Smooth muscle cell (in vitro differentiated cells): ENCODE data around the gene SPATA1. TPM values are rescaled to one million over a fixed set of nuclear protein-coding genes. Genes with fewer than 3 reads are reported as not detected.

Source experiments
- DNase-seq: peaks from one replicate; lab custom pipeline; 2025; ENCODE audit not compliant: unreplicated experiment; lab: John Stamatoyannopoulos, UW
- H2AFZ ChIP-seq: fragments of 200-600 bp; sonication (generic); 2 replicates; pipeline ENCODE4 v1.6.0; 2016; ENCODE audit warnings: antibody characterized with exemption, low read depth, mild to moderate bottlenecking
- H3F3A ChIP-seq: fragments of 200-600 bp; sonication (generic); 2 replicates; pipeline ENCODE4 v1.6.0; 2017; ENCODE audit warnings: antibody characterized with exemption, low read depth
- H3K27ac ChIP-seq: fragments of 200-600 bp; sonication (generic); 2 replicates; pipeline ENCODE4 v1.5.1; 2016; ENCODE audit warnings: low read depth, mild to moderate bottlenecking
- H3K27me3 ChIP-seq: fragments of 200-600 bp; sonication (generic); 2 replicates; pipeline ENCODE4 v1.6.1; 2016; ENCODE audit warnings: low read depth, mild to moderate bottlenecking
- H3K36me3 ChIP-seq: fragments of 200-600 bp; sonication (generic); 2 replicates; pipeline ENCODE4 v1.5.1; 2016; ENCODE audit warnings: low read depth
- H3K4me1 ChIP-seq: fragments of 200-600 bp; sonication (generic); 2 replicates; pipeline ENCODE4 v1.5.1; 2016; ENCODE audit warnings: low read depth
- H3K4me2 ChIP-seq: fragments of 200-600 bp; sonication (generic); 2 replicates; pipeline ENCODE4 v1.6.0; 2016; ENCODE audit warnings: mild to moderate bottlenecking
- H3K4me3 ChIP-seq: fragments of 200-600 bp; sonication (generic); 2 replicates; pipeline ENCODE4 v1.5.1; 2016; ENCODE audit warnings: mild to moderate bottlenecking
- H3K79me2 ChIP-seq: fragments of 200-600 bp; sonication (generic); 2 replicates; pipeline ENCODE4 v1.6.0; 2016; ENCODE audit warnings: low read depth, mild to moderate bottlenecking
- H3K9ac ChIP-seq: fragments of 200-600 bp; sonication (generic); 2 replicates; pipeline ENCODE4 v1.6.0; 2016; ENCODE audit warnings: low read depth
- H3K9me3 ChIP-seq: fragments of 200-600 bp; sonication (generic); replicated peaks from 2 replicates; pipeline ENCODE4 v1.5.1; 2016; ENCODE audit warnings: low read depth
- H4K20me1 ChIP-seq: fragments of 200-600 bp; sonication (generic); 2 replicates; pipeline ENCODE4 v1.6.0; 2016; ENCODE audit warnings: low read depth
- CTCF ChIP-seq: fragments of 200-600 bp; sonication (generic); IDR thresholded peaks from 2 replicates; pipeline ENCODE4 v1.5.1; 2017; ENCODE audit warnings: borderline replicate concordance, mild to moderate bottlenecking, antibody characterized with exemption; ENCODE audit not compliant: insufficient read depth, poor library complexity, severe bottlenecking
- WGBS: methylation state at CpG from one replicate; pipeline ENCODE4 v1.1.7; 2016; ENCODE audit warnings: low lambda C conversion rate; 5-methylcytosine and 5-hydroxymethylcytosine counted together
- polyA plus RNA-seq: library from polyadenylated mRNA; unstranded; fragments of >200 nt; fragmentation: Nextera tagmentation; extraction: Ambion mirVana; gene quantifications from 2 replicates; pipeline ENCODE4 v1.2.1, GENCODE V29; 2016
- total RNA-seq: library from RNA; depleted of rRNA; stranded (reverse); fragments of >200 nt; gene quantifications from 2 replicates; pipeline ENCODE4 v1.2.3, GENCODE V29; 2014

The SPATA1 gene
- total and polyA plus RNA-seq, 2 experiments from 2014 or later, result 0.94 to 2.3 TPM

GRCh38 chr1:84603941-84604830 is 98.0 kb downstream of the SPATA1 start:
- H3F3A ChIP-seq, result peaks cover 20% of the 10 kb centered on the region
- WGBS, result 47% methylated on average over 15 of the region's 15 CpGs
- H3K9ac ChIP-seq, result peak overlapping the region; percentile 88
- no peaks in the 10 kb centered on the region for H3K36me3 ChIP-seq
- no peak for DNase-seq
- no peaks in the 10 kb centered on the region for H3K9me3 ChIP-seq
- H2AFZ ChIP-seq, result peak overlapping the region; percentile 56
- H3K27me3 ChIP-seq, result no peaks in the 10 kb centered on the region
- H3K4me2 ChIP-seq, result peak overlapping the region; percentile 85
- H3K27ac ChIP-seq, result peak overlapping the region; percentile 97
- H4K20me1 ChIP-seq, result no peaks in the 10 kb centered on the region
- H3K79me2 ChIP-seq, result no peaks in the 10 kb centered on the region
- peak; percentile 41 for TF ChIP-seq CTCF
- H3K4me3 ChIP-seq, result peak overlapping the region; percentile 41
- H3K4me1 ChIP-seq, result peaks cover 7% of the 10 kb centered on the region

GRCh38 chr1:84605157-84605556 is 99.0 kb downstream of the SPATA1 start:
- TF ChIP-seq CTCF, result no peak
- H3K27ac ChIP-seq, result peak overlapping the region; percentile 97
- H3K36me3 ChIP-seq, result no peaks in the 10 kb centered on the region
- 100% methylated on average over 1 of the region's 1 CpG for WGBS
- no peaks in the 10 kb centered on the region for H3K9me3 ChIP-seq
- no peaks in the 10 kb centered on the region for H3K79me2 ChIP-seq
- no peak for DNase-seq
- no peak overlapping the region for H3K4me3 ChIP-seq
- no peak overlapping the region for H3K9ac ChIP-seq
- no peaks in the 10 kb centered on the region for H4K20me1 ChIP-seq
- H2AFZ ChIP-seq, result no peak overlapping the region
- H3K4me2 ChIP-seq, result no peak overlapping the region
- H3K4me1 ChIP-seq, result peaks cover 7% of the 10 kb centered on the region
- no peaks in the 10 kb centered on the region for H3K27me3 ChIP-seq
- H3F3A ChIP-seq, result peaks cover 14% of the 10 kb centered on the region

GRCh38 chr1:84606977-84607376 is 100.8 kb downstream of the SPATA1 start:
- H3K36me3 ChIP-seq, result no peaks in the 10 kb centered on the region
- DNase-seq, result no peak
- no peaks in the 10 kb centered on the region for H3K79me2 ChIP-seq
- H4K20me1 ChIP-seq, result no peaks in the 10 kb centered on the region
- H3K4me3 ChIP-seq, result no peak overlapping the region
- peaks cover 13% of the 10 kb centered on the region for H3F3A ChIP-seq
- no peak overlapping the region for H3K27ac ChIP-seq
- 87% methylated on average over 5 of the region's 5 CpGs for WGBS
- no peaks in the 10 kb centered on the region for H3K9me3 ChIP-seq
- H3K27me3 ChIP-seq, result no peaks in the 10 kb centered on the region
- no peak for TF ChIP-seq CTCF
- peaks cover 12% of the 10 kb centered on the region for H3K4me1 ChIP-seq
- no peak overlapping the region for H2AFZ ChIP-seq
- H3K4me2 ChIP-seq, result no peak overlapping the region
- H3K9ac ChIP-seq, result no peak overlapping the region
